SK-N-SH treated with all-trans-retinoic acid at 6 μM for 48 hours (cell line): Measurements from ENCODE around the gene SPA17.

Experiments used
- ATAC-seq: fragments of 200-7000 bp; cut with Tn5 transposase; 3 replicates; pipeline ENCODE4 v1.9.1; 2020; ENCODE audit warnings: mild to moderate bottlenecking, moderate library complexity
- ARNTL ChIP-seq: fragments of 450-650 bp; formaldehyde crosslinking; IDR thresholded peaks from 2 replicates; pipeline ENCODE4 v1.5.0; 2020; ENCODE audit warnings: low read depth, mild to moderate bottlenecking, moderate library complexity, borderline replicate concordance
- BACH2 ChIP-seq: fragments of 250-450 bp; sonication (Bioruptor Pico); IDR thresholded peaks from 2 replicates; pipeline ENCODE4 v1.9.0; 2021; ENCODE audit warnings: mild to moderate bottlenecking, borderline replicate concordance
- CREB5 ChIP-seq: fragments of 250-450 bp; sonication (Bioruptor Pico); IDR thresholded peaks from 2 replicates; pipeline ENCODE4 v1.5.1; 2020; ENCODE audit warnings: low read depth, mild to moderate bottlenecking, moderate library complexity
- CSRNP3 ChIP-seq: fragments of 250-450 bp; sonication (Bioruptor Pico); IDR thresholded peaks from 2 replicates; pipeline ENCODE4 v1.5.1; 2021; ENCODE audit warnings: mild to moderate bottlenecking, moderate library complexity
- ESRRG ChIP-seq: fragments of 250-450 bp; sonication (Bioruptor Pico); IDR thresholded peaks from 2 replicates; pipeline ENCODE4 v1.6.1; 2021; ENCODE audit warnings: mild to moderate bottlenecking
- GLIS3 ChIP-seq: fragments of 250-450 bp; sonication (Bioruptor Pico); IDR thresholded peaks from 2 replicates; pipeline ENCODE4 v1.5.0; 2020; ENCODE audit warnings: mild to moderate bottlenecking, moderate library complexity
- ISL1 ChIP-seq: fragments of 250-450 bp; sonication (Bioruptor Pico); IDR thresholded peaks from 2 replicates; pipeline ENCODE4 v2.1.2; 2022; ENCODE audit warnings: mild to moderate bottlenecking, moderate library complexity
- OSR1 ChIP-seq: fragments of 250-450 bp; sonication (Bioruptor Pico); IDR thresholded peaks from 2 replicates; pipeline ENCODE4 v1.8.0; 2022; ENCODE audit warnings: moderate library complexity, mild to moderate bottlenecking, inconsistent platforms
- PATZ1 ChIP-seq: fragments of 250-450 bp; sonication (Bioruptor Pico); IDR thresholded peaks from 2 replicates; pipeline ENCODE4 v1.8.0; 2020; ENCODE audit warnings: mild to moderate bottlenecking, moderate library complexity, borderline replicate concordance
- POU6F1 ChIP-seq: fragments of 250-450 bp; sonication (Bioruptor Pico); IDR thresholded peaks from 2 replicates; pipeline ENCODE4 v1.8.0; 2021; ENCODE audit warnings: low read depth, mild to moderate bottlenecking, moderate library complexity, borderline replicate concordance
- PPARA ChIP-seq: fragments of 250-450 bp; sonication (Bioruptor Pico); IDR thresholded peaks from 2 replicates; pipeline ENCODE4 v1.5.0; 2020; ENCODE audit warnings: mild to moderate bottlenecking, borderline replicate concordance
- RARB ChIP-seq: fragments of 250-450 bp; sonication (Bioruptor Pico); IDR thresholded peaks from 2 replicates; pipeline ENCODE4 v1.8.0; 2021; ENCODE audit warnings: mild to moderate bottlenecking, moderate library complexity
- SNAI2 ChIP-seq: fragments of 250-450 bp; sonication (Bioruptor Pico); IDR thresholded peaks from 2 replicates; pipeline ENCODE4 v1.5.0; 2020; ENCODE audit warnings: mild to moderate bottlenecking, moderate library complexity
- TCF4 ChIP-seq: fragments of 250-450 bp; sonication (Bioruptor Pico); IDR thresholded peaks from 2 replicates; pipeline ENCODE4 v1.8.0; 2021; ENCODE audit warnings: mild to moderate bottlenecking, moderate library complexity, borderline replicate concordance
- TOX ChIP-seq: fragments of 250-450 bp; sonication (Bioruptor Pico); IDR thresholded peaks from 2 replicates; pipeline ENCODE4 v1.8.0; 2021; ENCODE audit warnings: mild to moderate bottlenecking, moderate library complexity, borderline replicate concordance
- ZC3H10 ChIP-seq: fragments of 250-450 bp; sonication (Bioruptor Pico); IDR thresholded peaks from 2 replicates; pipeline ENCODE4 v1.5.1; 2021; ENCODE audit warnings: mild to moderate bottlenecking, moderate library complexity
- ZFP3 ChIP-seq: fragments of 250-450 bp; sonication (Bioruptor Pico); IDR thresholded peaks from 2 replicates; pipeline ENCODE4 v1.5.0; 2020; ENCODE audit warnings: mild to moderate bottlenecking, moderate library complexity
- ZFP30 ChIP-seq: fragments of 450-650 bp; formaldehyde crosslinking; IDR thresholded peaks from 2 replicates; pipeline ENCODE4 v1.5.0; 2022; ENCODE audit warnings: mild to moderate bottlenecking, moderate library complexity
- ZNF565 ChIP-seq: fragments of 450-650 bp; formaldehyde crosslinking; conservative IDR thresholded peaks from 2 replicates; pipeline ENCODE4 v1.5.0; 2020; ENCODE audit warnings: low read depth, mild to moderate bottlenecking, moderate library complexity

Gene SPA17

GRCh38 chr11:124673333-124674167 lies at the start of gene SPA17, which contains the start of gene SIAE:
Gene SPA17 (plus strand): TSS chr11:124673904. CDS start chr11:124675265, 1,361 bp downstream.
Gene SIAE (minus strand): TSS chr11:124673739. CDS start chr11:124673708, 31 bp downstream.
- TF ChIP-seq GLIS3 (no peak), ZFP30 (CRISPR knock-in tag) (no peak), BACH2 (no peak), PPARA (CRISPR knock-in tag) (no peak), RARB (CRISPR knock-in tag) (no peak), CREB5 (CRISPR knock-in tag) (no peak), ESRRG (CRISPR knock-in tag) (no peak), ZNF565 (CRISPR knock-in tag) (no peak), CSRNP3 (CRISPR knock-in tag) (no peak), PATZ1 (CRISPR knock-in tag) (no peak), POU6F1 (CRISPR knock-in tag) (no peak), SNAI2 (CRISPR knock-in tag) (no peak), ZC3H10 (CRISPR knock-in tag) (no peak), ISL1 (CRISPR knock-in tag) (no peak)
- peak; percentile 97 for ATAC-seq

GRCh38 chr11:124625504-124626168 lies 48.1 kb upstream of the SPA17 start:
- no peak for ATAC-seq
- TF ChIP-seq OSR1 (no peak), POU6F1 (CRISPR knock-in tag) (no peak), CSRNP3 (CRISPR knock-in tag) (no peak), SNAI2 (CRISPR knock-in tag) (no peak), ESRRG (CRISPR knock-in tag) (no peak), ARNTL (CRISPR knock-in tag) (no peak), TOX (CRISPR knock-in tag) (no peak), PATZ1 (CRISPR knock-in tag) (no peak), ZNF565 (CRISPR knock-in tag) (no peak), ZFP30 (CRISPR knock-in tag) (no peak), ZFP3 (no peak), TCF4 (CRISPR knock-in tag) (no peak)
- TF ChIP-seq, all 23 proteins: peak for 0
